Neural cell (in vitro differentiated cells): Measurements from ENCODE around the gene DERA. TPM values are rescaled to one million over a fixed set of nuclear protein-coding genes. Genes with fewer than 3 reads are reported as not detected.
"Not testable (repeated sequence)": the region's sequence is repeated elsewhere in the genome, so short reads cannot be mapped to it uniquely, and the experiment has no call there.

Experiments
- H2AFZ ChIP-seq: fragments of 200-600, 300-800 bp; sonication (generic), shearing (Covaris generic); 2 replicates; pipeline ENCODE4 v1.6.0; 2014; ENCODE audit warnings: low read depth, mild to moderate bottlenecking, antibody characterized with exemption, low read length, moderate library complexity
- H3F3A ChIP-seq: fragments of 200-600 bp; shearing (Covaris generic); 2 replicates; pipeline ENCODE4 v1.6.1; 2016; ENCODE audit warnings: mild to moderate bottlenecking, moderate library complexity, mixed read lengths, antibody characterized with exemption, low read length; ENCODE audit not compliant: insufficient read depth, poor library complexity, severe bottlenecking
- H3K27ac ChIP-seq: fragments of 200-600, 300-800 bp; sonication (generic), shearing (Covaris generic); 2 replicates; pipeline ENCODE4 v1.5.1; 2014; ENCODE audit warnings: mild to moderate bottlenecking, low read length, moderate library complexity
- H3K27me3 ChIP-seq: fragments of 300-800, 200-600 bp; sonication (generic), shearing (Covaris generic); 2 replicates; pipeline ENCODE4 v1.6.0; 2014; ENCODE audit warnings: mild to moderate bottlenecking, low read depth, low read length, moderate library complexity; ENCODE audit not compliant: insufficient read depth
- H3K36me3 ChIP-seq: fragments of 300-800, 200-600 bp; sonication (generic), shearing (Covaris generic); 2 replicates; pipeline ENCODE4 v1.5.1; 2014; ENCODE audit warnings: mild to moderate bottlenecking, antibody characterized with exemption, low read length, moderate library complexity; ENCODE audit not compliant: insufficient read depth
- H3K4me2 ChIP-seq: fragments of 300-800, 200-600 bp; sonication (generic), shearing (Covaris generic); 2 replicates; pipeline ENCODE4 v1.6.0; 2014; ENCODE audit warnings: mild to moderate bottlenecking, low read length
- H3K4me3 ChIP-seq: fragments of 300-800, 200-600 bp; sonication (generic), shearing (Covaris generic); 2 replicates; pipeline ENCODE4 v1.5.1; 2014; ENCODE audit warnings: mild to moderate bottlenecking, low read length, moderate library complexity
- H3K79me2 ChIP-seq: fragments of 200-600 bp; shearing (Covaris generic); replicated peaks from 2 replicates; pipeline ENCODE4 v1.6.0; 2014; ENCODE audit warnings: mild to moderate bottlenecking, low read length, moderate library complexity; ENCODE audit not compliant: insufficient read depth
- H3K9ac ChIP-seq: fragments of 300-800, 200-600 bp; sonication (generic), shearing (Covaris generic); 2 replicates; pipeline ENCODE4 v1.6.1; 2016; ENCODE audit warnings: mild to moderate bottlenecking, low read length, mixed read lengths
- H3K9me2 ChIP-seq: fragments of 200-600 bp; shearing (Covaris generic); 2 replicates; pipeline ENCODE4 v1.6.1; 2016; ENCODE audit warnings: mild to moderate bottlenecking, low read length, mixed read lengths; ENCODE audit not compliant: insufficient read depth
- H3K9me3 ChIP-seq: fragments of 200-600, 300-800 bp; sonication (generic), shearing (Covaris generic); 2 replicates; pipeline ENCODE4 v1.6.1; 2016; ENCODE audit warnings: mild to moderate bottlenecking, mixed run types, low read length, moderate library complexity, mixed read lengths
- H4K20me1 ChIP-seq: fragments of 200-600 bp; shearing (Covaris generic); 2 replicates; pipeline ENCODE4 v1.6.1; 2016; ENCODE audit warnings: mild to moderate bottlenecking, mixed run types; ENCODE audit not compliant: insufficient read depth
- EP300 ChIP-seq: fragments of 450-650 bp; conservative IDR thresholded peaks from 2 replicates; pipeline ENCODE4 v1.6.1; 2014; ENCODE audit warnings: antibody characterized with exemption, mild to moderate bottlenecking, moderate library complexity; ENCODE audit not compliant: poor library complexity, severe bottlenecking
- EZH2 ChIP-seq: fragments of 200-600, 300-800 bp; shearing (Covaris generic), sonication (generic); IDR thresholded peaks from 2 replicates; pipeline ENCODE4 v1.6.1; 2014; ENCODE audit warnings: antibody characterized with exemption, low read length, borderline replicate concordance, mild to moderate bottlenecking; ENCODE audit not compliant: insufficient read depth, poor library complexity, severe bottlenecking
- MXI1 ChIP-seq: fragments of 450-650 bp; conservative IDR thresholded peaks from 2 replicates; pipeline ENCODE4 v1.6.1; 2014; ENCODE audit warnings: antibody characterized with exemption, mild to moderate bottlenecking; ENCODE audit not compliant: poor library complexity, severe bottlenecking
- RAD21 ChIP-seq: fragments of 450-650 bp; conservative IDR thresholded peaks from 2 replicates; pipeline ENCODE4 v1.6.1; 2014; ENCODE audit warnings: antibody characterized with exemption, mild to moderate bottlenecking, moderate library complexity
- SMC3 ChIP-seq: fragments of 450-650 bp; conservative IDR thresholded peaks from 2 replicates; pipeline ENCODE4 v1.6.1; 2014; ENCODE audit warnings: antibody characterized with exemption, mild to moderate bottlenecking, moderate library complexity; ENCODE audit not compliant: poor library complexity
- TAF1 ChIP-seq: IDR thresholded peaks from 2 replicates; pipeline ENCODE4 v1.6.1; 2012; ENCODE audit warnings: low read depth
- polyA plus RNA-seq: library from polyadenylated mRNA; depleted of rRNA; stranded (reverse); fragments of >200 nt; gene quantifications from 2 replicates; pipeline ENCODE4 v1.2.3, GENCODE V29; 2014
- TF ChIP-seq, protein P1 (sequence below): IDR thresholded peaks from 2 replicates; pipeline ENCODE4 v1.6.1; 2012; ENCODE audit warnings: borderline replicate concordance
- TF ChIP-seq, protein P2 (sequence below): fragments of 450-650 bp; IDR thresholded peaks from 2 replicates; pipeline ENCODE4 v1.5.1; 2014; ENCODE audit warnings: antibody characterized with exemption, mild to moderate bottlenecking, moderate library complexity; ENCODE audit not compliant: poor library complexity, severe bottlenecking

DERA gene
- polyA plus RNA-seq, 1 donor from 2014 or later, result 7.7 TPM

DNA sequence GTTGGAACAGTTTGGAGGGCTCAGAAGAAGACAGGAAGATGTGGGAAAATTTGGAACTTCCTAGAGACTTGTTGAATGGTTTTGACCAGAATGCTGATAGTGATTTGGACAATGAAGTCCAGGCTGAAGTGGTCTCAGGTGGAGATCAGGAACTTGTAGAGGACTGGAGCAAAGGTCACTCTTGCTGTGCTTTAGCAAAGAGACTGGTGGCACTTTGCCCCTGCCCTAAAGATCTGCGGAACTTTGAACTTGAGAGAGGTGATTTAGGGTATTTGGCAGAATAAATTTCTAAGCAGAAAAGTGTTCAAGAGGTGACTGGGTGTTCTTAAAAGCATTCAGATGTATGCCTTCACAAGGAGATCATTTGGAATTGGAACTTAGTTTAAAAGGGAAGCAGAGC lies 102.6 kb downstream of the DERA start:
- not testable (repeated sequence) for H3K9me2 ChIP-seq, H3K9ac ChIP-seq, H3K9me3 ChIP-seq, H3K36me3 ChIP-seq, H3K27me3 ChIP-seq, H3F3A ChIP-seq, H3K27ac ChIP-seq, H2AFZ ChIP-seq, H3K79me2 ChIP-seq, H3K4me2 ChIP-seq, H3K4me3 ChIP-seq, H4K20me1 ChIP-seq

DNA sequence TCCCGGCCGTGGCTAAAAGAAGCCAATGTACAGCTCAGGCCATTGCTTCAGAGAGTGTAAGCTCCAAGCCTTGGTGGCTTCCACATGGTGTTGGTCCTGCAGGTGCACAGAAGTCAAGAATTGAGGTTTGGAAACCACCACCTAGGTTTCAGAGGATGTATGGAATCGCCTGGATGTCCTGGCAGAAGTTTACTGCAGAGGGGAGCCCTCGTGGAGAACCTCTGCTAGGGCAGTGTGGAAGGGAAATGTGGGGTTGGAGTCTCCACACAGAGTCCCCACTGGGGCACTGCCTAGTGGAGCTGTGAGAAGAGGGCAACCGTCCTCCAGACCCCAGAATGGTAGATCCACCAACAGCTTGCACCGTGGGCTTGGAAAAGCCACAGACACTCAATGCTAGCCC lies 103.3 kb downstream of the DERA start:
- not testable (repeated sequence) for H2AFZ ChIP-seq, H3K27me3 ChIP-seq, H3K4me2 ChIP-seq, H3K4me3 ChIP-seq, H3F3A ChIP-seq, H3K27ac ChIP-seq, H4K20me1 ChIP-seq, H3K9ac ChIP-seq, H3K9me2 ChIP-seq, H3K9me3 ChIP-seq, H3K79me2 ChIP-seq, H3K36me3 ChIP-seq

DNA sequence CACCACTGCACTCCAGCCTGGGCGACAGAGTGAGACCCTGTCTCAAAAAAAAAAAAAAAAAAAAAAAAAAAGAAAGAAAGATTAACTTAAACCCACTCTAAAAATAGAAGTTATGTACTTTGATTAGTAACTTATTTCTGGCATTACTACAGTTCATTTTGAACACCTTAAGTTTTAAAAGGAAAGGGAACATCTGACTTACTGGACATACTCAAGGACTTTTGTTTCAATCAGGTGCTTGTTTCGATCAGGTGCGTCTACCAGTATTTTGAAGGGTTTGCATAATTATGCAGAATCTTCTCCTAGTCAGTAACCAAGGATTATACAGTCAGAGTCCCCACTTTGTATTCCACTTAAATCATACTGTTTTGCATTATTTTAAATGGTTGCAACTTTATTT lies 105.6 kb downstream of the DERA start:
- Histone ChIP-seq H3K9me2 (no peaks in the 10 kb centered on the region), H4K20me1 (no peaks in the 10 kb centered on the region), H3K79me2 (no peaks in the 10 kb centered on the region), H3K27ac (no peak overlapping the region), H3K27me3 (no peaks in the 10 kb centered on the region), H3K4me2 (no peak overlapping the region), H3K36me3 (no peaks in the 10 kb centered on the region), H3K4me3 (no peak overlapping the region), H3K9ac (no peak overlapping the region), H3F3A (no peaks in the 10 kb centered on the region), H3K9me3 (peaks cover 7% of the 10 kb centered on the region), H2AFZ (no peak overlapping the region)
- TF ChIP-seq, protein P1, sequence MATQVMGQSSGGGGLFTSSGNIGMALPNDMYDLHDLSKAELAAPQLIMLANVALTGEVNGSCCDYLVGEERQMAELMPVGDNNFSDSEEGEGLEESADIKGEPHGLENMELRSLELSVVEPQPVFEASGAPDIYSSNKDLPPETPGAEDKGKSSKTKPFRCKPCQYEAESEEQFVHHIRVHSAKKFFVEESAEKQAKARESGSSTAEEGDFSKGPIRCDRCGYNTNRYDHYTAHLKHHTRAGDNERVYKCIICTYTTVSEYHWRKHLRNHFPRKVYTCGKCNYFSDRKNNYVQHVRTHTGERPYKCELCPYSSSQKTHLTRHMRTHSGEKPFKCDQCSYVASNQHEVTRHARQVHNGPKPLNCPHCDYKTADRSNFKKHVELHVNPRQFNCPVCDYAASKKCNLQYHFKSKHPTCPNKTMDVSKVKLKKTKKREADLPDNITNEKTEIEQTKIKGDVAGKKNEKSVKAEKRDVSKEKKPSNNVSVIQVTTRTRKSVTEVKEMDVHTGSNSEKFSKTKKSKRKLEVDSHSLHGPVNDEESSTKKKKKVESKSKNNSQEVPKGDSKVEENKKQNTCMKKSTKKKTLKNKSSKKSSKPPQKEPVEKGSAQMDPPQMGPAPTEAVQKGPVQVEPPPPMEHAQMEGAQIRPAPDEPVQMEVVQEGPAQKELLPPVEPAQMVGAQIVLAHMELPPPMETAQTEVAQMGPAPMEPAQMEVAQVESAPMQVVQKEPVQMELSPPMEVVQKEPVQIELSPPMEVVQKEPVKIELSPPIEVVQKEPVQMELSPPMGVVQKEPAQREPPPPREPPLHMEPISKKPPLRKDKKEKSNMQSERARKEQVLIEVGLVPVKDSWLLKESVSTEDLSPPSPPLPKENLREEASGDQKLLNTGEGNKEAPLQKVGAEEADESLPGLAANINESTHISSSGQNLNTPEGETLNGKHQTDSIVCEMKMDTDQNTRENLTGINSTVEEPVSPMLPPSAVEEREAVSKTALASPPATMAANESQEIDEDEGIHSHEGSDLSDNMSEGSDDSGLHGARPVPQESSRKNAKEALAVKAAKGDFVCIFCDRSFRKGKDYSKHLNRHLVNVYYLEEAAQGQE, result no peak
- no peak for TF ChIP-seq TAF1
- no peak for TF ChIP-seq EP300
- no peak for TF ChIP-seq EZH2
- TF ChIP-seq SMC3, result no peak
- no peak for TF ChIP-seq RAD21
- TF ChIP-seq, protein P2, sequence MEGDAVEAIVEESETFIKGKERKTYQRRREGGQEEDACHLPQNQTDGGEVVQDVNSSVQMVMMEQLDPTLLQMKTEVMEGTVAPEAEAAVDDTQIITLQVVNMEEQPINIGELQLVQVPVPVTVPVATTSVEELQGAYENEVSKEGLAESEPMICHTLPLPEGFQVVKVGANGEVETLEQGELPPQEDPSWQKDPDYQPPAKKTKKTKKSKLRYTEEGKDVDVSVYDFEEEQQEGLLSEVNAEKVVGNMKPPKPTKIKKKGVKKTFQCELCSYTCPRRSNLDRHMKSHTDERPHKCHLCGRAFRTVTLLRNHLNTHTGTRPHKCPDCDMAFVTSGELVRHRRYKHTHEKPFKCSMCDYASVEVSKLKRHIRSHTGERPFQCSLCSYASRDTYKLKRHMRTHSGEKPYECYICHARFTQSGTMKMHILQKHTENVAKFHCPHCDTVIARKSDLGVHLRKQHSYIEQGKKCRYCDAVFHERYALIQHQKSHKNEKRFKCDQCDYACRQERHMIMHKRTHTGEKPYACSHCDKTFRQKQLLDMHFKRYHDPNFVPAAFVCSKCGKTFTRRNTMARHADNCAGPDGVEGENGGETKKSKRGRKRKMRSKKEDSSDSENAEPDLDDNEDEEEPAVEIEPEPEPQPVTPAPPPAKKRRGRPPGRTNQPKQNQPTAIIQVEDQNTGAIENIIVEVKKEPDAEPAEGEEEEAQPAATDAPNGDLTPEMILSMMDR, result no peak
- no peak for TF ChIP-seq MXI1
